ENCODE measurements around the gene CYB5R4.

DNA sequence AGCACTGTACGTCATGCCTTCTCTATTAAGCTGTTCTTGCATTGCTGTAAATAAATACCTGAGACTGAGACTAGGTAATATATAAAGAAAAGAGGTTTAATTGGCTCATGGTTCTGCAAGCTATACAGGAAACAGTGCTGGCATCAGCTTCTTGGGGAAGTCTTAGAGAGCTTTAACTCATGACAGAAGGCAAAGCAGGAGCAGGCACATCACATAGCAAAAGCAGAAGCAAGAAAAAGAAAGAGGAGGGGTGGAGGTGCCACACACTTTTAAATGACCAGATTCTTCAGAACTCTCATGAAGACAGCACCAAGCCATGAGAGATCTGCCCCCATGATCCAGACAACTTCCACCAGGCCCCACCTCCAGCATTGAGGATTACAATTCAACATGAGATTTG is 30.1 kb downstream of the CYB5R4 start:
- TF ChIP-seq POLR2AphosphoS5 (IDR thresholded peaks at IDR 0.05): no peak
- TF ChIP-seq, protein P1, sequence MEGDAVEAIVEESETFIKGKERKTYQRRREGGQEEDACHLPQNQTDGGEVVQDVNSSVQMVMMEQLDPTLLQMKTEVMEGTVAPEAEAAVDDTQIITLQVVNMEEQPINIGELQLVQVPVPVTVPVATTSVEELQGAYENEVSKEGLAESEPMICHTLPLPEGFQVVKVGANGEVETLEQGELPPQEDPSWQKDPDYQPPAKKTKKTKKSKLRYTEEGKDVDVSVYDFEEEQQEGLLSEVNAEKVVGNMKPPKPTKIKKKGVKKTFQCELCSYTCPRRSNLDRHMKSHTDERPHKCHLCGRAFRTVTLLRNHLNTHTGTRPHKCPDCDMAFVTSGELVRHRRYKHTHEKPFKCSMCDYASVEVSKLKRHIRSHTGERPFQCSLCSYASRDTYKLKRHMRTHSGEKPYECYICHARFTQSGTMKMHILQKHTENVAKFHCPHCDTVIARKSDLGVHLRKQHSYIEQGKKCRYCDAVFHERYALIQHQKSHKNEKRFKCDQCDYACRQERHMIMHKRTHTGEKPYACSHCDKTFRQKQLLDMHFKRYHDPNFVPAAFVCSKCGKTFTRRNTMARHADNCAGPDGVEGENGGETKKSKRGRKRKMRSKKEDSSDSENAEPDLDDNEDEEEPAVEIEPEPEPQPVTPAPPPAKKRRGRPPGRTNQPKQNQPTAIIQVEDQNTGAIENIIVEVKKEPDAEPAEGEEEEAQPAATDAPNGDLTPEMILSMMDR (IDR thresholded peaks at IDR 0.05): no peak
